Kidney epithelial cell (primary cell): ENCODE results near the gene DRGX. TPM values are rescaled to one million over a fixed set of nuclear protein-coding genes. Genes with fewer than 3 reads are reported as not detected.

Experiments used
- DNase-seq: peaks from one replicate; pipeline ENCODE4 v3.0.0-alpha.2; 2010; ENCODE audit warnings: low read depth
- H3K27me3 ChIP-seq: 2 replicates; pipeline ENCODE4 v1.6.0; 2011; ENCODE audit warnings: low read length; ENCODE audit not compliant: control insufficient read depth, insufficient read depth
- H3K36me3 ChIP-seq: 2 replicates; pipeline ENCODE4 v1.5.1; 2011; ENCODE audit warnings: low read length; ENCODE audit not compliant: control insufficient read depth, insufficient read depth
- H3K4me3 ChIP-seq: 2 replicates; pipeline ENCODE4 v1.5.1; 2011; ENCODE audit warnings: low read depth, mild to moderate bottlenecking, control low read depth, low read length
- total RNA-seq: library from RNA; depleted of rRNA; stranded (reverse); fragments of >200 nt; gene quantifications from 2 replicates; pipeline ENCODE4 v1.2.3, GENCODE V29; 2015
- TF ChIP-seq, protein P1 (sequence below): IDR thresholded peaks from 2 replicates; pipeline ENCODE4 v1.5.1; 2011; ENCODE audit warnings: mild to moderate bottlenecking, moderate library complexity, low read length, control low read depth, inconsistent platforms; ENCODE audit not compliant: insufficient read depth, poor library complexity, severe bottlenecking

Gene DRGX
- total RNA-seq, 1 donor from 2014 or later: not detected

DNA sequence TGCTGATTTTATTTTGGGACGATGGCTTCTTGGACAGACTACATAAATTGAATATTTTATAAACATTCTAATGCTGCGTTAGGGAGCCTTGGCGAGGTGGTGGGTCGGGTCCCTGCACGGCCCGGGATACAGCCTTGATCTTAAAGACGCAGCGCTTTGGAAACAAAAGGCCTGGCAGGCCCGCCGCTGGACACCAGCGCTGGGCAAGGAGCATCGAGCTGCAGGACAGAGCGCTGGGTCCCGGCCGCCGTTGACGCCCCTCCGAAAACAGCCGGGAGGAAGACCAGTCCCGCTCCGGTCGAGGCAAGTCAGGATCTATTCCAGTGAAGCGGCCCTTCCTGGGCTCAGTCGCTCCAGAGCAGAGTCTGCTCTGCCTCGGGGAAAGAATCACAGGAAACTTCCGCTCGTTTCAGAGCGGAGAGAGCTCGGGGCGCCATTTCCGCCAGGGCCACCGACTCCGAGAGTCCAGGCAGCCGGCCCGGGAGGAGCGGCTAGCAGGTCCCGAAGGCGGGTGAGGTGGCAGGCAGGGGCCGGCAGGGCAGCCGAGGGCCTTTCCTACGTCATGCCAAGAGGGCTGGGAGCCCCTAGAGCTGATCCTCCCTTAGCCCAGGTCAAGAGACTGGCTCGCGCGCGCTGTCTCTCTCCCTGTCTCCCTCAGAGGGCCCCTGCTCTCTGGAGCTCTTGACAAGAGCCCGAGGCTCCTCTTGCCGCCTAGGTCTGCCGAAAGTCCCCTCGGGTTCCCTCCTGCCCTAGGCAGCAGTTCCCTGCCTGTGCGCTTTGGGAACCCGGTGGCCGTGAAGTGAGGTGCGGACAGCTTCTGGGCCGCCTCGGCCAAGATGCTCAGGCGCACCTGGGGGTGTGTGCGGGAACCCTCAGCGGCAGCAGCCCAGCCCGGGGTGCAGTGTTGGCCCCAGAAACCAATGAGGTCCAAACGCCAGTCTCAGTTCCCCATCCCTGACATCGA, 1.4 kb upstream of the DRGX start:
- TF ChIP-seq, protein P1, sequence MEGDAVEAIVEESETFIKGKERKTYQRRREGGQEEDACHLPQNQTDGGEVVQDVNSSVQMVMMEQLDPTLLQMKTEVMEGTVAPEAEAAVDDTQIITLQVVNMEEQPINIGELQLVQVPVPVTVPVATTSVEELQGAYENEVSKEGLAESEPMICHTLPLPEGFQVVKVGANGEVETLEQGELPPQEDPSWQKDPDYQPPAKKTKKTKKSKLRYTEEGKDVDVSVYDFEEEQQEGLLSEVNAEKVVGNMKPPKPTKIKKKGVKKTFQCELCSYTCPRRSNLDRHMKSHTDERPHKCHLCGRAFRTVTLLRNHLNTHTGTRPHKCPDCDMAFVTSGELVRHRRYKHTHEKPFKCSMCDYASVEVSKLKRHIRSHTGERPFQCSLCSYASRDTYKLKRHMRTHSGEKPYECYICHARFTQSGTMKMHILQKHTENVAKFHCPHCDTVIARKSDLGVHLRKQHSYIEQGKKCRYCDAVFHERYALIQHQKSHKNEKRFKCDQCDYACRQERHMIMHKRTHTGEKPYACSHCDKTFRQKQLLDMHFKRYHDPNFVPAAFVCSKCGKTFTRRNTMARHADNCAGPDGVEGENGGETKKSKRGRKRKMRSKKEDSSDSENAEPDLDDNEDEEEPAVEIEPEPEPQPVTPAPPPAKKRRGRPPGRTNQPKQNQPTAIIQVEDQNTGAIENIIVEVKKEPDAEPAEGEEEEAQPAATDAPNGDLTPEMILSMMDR: no peak

DNA sequence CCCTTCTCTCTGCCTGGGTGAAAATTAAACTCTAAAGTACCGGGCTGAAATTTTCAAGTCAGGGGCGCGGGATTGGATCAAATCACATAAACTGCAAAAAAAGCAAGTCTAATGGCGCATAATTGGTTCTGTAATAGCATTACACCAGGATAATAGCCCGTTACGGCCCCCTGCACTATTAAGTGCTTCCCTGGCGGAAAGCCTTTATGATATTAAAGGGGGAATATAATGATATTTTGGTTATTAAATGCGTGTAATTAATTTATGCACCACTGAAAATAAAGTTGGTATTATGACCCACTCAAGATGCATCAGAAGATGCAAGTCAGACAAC, 744 bp upstream of the DRGX start:
- H3K27me3 ChIP-seq: peaks cover 60% of the 10 kb centered on the region
- no peak for DNase-seq
- TF ChIP-seq, protein P1: no peak
- no peaks in the 10 kb centered on the region for H3K36me3 ChIP-seq
- no peak overlapping the region for H3K4me3 ChIP-seq

More for the DNA sequence above, 1.4 kb upstream of the DRGX start:
- H3K4me3 ChIP-seq: no peak overlapping the region
- DNase-seq: no peak
- no peaks in the 10 kb centered on the region for H3K36me3 ChIP-seq
- peaks cover 60% of the 10 kb centered on the region for H3K27me3 ChIP-seq

DNA sequence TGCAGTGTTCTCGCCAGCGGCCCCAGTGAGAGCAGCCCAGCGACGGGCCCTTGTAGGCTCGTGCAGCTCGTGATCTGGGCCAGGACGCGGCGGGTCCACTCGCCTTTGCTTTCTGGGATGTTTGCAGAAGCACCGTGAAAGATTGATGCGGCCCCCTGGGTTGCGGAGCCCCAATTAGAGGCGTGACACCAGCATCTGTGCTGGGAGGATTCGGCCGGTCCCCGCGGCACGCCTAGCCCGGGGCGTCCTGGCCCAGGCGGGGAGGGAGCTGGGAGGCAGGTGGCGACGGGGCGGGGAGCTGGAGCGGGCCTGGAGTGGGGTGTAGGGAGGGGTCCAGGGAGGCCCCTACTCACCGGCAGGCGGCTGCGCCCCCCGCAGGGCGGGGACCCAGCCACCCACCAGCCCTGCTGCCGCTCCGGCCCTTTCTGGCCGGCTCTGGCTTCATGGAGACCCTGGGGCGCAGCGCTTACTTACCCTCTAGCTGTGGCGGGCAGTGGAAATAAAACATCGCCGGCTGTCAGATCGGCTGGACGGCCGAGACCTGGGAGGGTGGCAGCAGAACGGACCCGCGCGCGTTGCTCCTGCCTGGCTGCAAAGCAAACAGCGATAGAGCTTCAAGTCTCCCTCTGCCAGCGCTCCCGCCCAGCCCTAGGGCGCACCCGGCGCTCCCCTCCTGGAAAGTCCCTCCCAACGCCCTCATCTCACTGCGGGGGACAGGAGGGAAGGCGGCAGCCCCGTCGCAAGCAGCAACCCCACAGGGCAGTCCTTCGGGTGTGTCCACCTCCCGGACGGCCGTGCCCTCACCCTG, 752 bp downstream of the DRGX start:
- Histone ChIP-seq H3K4me3 (no peak overlapping the region), H3K36me3 (no peaks in the 10 kb centered on the region), H3K27me3 (peaks cover 56% of the 10 kb centered on the region)
- TF ChIP-seq, protein P1: no peak
- no peak for DNase-seq

DNA sequence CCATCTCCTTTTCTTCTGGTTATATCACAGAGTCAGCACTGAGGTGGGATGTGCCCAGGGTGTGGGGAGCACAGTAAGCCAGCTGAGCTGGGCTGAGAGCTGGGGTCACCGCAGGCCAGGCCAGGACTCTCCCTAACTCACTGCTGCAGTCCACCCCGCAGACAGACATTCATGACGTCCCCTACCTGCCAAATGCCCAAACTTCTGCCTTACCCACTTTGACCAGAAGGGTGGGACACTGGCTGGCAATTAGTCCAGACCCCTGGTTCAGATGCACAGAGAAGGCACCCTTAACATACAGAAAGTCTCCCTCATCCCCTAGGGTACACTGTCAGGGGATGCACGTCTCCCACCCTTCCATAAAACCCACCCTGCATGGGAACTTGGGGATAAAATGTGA, 2.1 kb downstream of the DRGX start:
- Histone ChIP-seq H3K27me3 (peaks cover 51% of the 10 kb centered on the region), H3K36me3 (no peaks in the 10 kb centered on the region), H3K4me3 (no peak overlapping the region)
- DNase-seq: no peak
- TF ChIP-seq, protein P1: no peak

DNA sequence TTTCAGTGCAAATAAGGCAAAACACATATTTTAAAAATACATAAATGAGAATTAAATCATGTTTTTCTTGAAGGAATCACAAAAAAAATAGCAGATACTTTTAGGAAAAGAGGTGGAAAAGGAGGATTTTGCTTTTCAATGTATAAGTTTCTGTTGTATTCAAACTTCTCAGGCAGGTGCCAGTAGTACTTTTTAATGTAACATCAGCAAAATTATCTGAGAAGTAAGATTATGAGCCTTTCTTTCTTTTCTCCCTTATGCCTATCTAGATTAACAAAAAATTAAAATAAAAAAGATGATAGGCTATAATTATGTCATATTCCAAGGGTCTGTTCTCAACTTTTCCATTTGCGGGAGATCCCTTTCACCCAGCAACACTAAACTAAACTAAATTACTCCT, 2.6 kb downstream of the DRGX start:
- H3K36me3 ChIP-seq: no peaks in the 10 kb centered on the region
- H3K27me3 ChIP-seq: peaks cover 48% of the 10 kb centered on the region
- DNase-seq: no peak
- TF ChIP-seq, protein P1: no peak
- no peak overlapping the region for H3K4me3 ChIP-seq
